NCI-H146 (cell line): ENCODE data around the gene DECR2.
"Not testable (repeated sequence)": the region's sequence is repeated elsewhere in the genome, so short reads cannot be mapped to it uniquely, and the experiment has no call there.

Source experiments
- DNase-seq: peaks from one replicate; lab custom pipeline; 2025; lab: John Stamatoyannopoulos, UW

The DECR2 gene

DNA sequence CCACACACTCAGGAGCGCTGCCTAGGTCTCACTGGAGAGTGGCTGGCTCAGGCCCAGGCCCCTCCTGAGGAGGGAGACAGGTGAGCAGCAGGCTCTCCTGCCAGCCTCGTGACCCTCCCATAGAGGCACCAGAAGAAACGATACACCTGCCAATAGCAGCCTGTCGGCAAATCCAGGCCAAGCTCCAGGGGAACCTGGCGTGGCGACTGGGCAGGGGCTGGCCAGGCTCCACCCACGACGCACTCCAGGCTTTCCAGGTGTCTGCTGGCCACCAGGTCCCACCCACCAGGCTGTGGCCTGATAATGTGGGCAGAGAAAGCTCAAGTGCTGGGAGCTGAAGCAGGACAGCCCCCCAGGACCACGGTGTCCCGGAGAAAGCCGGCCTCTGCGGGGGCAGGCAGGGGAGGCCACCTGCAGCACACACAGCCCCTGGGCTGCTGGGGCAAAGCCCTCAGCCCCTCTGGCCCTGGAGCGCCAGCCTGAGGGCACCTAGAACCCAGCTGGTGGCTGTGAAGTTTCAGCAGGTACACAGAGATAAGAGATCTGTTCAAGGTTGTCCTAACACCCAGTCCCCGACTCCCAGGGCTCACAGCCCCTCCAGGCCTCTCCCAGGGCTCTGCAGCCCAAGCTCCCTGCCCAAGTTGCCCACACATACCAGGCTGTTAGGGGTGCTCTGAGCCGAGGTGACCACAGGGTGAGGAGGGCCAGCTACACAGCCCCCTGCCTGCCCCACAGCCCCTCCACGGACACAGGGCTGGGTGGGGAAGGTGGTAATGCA, 22.3 kb upstream of the DECR2 start:
- DNase-seq = peak; percentile 95

GRCh38 chr16:379961-380761, 21.5 kb upstream of the DECR2 start:
- no peak for DNase-seq

DNA sequence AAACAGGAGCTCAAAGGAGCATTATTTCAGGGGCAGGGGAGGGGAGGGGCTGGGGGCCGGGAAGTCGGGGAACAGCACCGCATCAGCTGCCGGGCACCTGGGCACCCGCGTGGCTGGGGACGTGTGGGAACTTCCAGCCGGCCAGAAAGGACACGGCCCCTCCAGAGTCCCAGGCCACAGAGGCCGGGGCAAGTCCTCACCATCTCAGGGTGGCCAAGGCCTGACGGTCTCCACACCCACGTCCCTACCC, 21.0 kb upstream of the DECR2 start:
- DNase-seq = no peak

- DNase-seq = peak; percentile 67
Measured at GRCh38 chr16:381012-381788, 20.5 kb upstream of the DECR2 start.

DNA sequence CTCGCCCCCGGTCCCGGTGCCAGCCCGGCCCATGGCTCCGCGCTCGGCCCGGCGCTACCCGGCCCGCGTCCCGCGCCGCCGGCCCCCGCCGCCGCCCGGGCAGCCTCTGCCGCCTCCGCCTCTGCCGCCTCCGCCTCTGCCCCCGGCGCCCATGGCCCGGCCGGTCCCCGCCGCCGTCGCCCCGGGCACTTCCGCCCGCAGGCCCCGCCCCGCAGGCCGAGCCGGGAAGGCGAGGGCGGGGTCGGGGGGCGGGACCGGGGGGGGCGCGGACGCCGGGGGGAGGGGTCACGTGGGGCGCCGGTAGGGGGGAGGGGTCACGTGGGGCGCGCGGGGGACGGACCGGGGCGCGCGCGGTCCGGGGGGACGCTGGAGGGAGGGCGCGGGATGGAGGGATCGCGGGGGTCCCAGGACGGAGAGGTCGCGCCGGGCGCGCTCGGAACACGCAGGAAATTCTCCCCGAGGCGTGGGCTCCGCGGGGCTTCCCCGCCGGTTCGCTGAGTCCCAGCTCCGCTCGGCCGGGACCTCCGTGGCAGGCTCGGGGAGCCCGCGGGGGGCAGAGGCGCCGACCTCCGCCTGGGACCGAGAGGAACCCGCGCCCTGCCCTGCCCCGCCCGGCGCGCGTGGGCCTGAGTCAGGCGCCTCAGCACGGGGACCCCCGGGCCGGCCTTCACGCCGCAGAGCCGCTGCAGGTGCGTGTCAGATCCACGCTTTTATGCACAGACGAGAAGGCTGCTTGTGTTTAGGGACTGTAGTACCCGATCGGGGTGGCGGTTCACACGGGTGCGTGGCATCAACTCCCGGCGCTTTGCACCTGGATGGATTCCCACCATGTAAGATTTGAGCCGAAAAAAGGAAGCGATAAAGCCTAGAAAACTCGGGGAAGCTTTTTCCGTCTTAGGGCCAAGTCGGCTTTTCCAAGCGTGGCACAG, 19.6 kb upstream of the DECR2 start, which contains the start of gene PGAP6:
PGAP6 (minus strand) TSS at position 190 of the 929 bp plus-strand sequence; CDS start at position 33, 157 bp downstream.
- peak; percentile 74 for DNase-seq

- DNase-seq = peak; percentile 31
Measured at GRCh38 chr16:383326-384051, 18.2 kb upstream of the DECR2 start.

DNA sequence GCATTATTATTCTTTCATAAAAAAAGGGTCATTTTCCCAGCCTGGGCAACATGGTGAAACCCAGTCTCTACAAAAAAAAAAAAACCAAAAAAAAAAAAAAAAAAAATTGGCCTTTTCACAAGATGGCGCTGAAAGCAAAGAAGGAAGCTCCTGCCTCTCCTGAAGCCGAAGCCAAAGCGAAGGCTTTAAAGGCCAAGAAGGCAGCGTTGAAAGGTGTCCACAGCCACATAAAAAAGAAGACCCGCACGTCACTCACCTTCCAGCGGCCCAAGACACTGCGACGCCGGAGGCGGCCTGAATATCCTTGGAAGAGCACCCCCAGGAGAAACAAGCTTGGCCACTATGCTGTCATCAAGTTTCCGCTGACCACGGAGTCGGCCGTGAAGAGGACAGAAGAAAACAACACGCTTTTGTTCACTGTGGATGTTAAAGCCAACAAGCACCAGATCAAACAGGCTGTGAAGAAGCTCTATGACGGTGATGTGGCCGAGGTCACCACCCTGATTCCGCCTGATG, 15.0 kb upstream of the DECR2 start:
- peak; percentile 20 for DNase-seq

GRCh38 chr16:387761-388666, 13.7 kb upstream of the DECR2 start:
- not testable (repeated sequence) for DNase-seq

DNA sequence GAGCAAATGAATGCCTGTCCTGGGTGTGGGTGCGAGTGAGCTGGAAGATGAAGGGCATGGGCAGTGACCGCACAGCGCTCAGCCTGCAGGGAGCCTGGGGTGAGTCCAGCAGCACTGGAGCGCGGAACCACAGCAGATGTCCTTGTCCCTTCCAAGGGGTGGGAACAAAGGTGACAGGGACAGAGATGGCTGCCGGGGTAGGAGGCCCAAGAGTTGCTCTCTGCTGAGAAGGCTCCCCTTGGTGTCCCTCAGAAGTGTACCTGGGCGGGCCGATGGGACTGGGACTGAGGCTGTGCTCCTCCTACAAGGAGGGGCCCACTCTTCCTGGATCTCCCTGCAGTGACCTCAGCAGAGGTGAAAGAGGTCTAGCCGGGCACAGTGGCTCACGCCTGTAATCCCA, 12.3 kb upstream of the DECR2 start:
- DNase-seq = no peak

DNA sequence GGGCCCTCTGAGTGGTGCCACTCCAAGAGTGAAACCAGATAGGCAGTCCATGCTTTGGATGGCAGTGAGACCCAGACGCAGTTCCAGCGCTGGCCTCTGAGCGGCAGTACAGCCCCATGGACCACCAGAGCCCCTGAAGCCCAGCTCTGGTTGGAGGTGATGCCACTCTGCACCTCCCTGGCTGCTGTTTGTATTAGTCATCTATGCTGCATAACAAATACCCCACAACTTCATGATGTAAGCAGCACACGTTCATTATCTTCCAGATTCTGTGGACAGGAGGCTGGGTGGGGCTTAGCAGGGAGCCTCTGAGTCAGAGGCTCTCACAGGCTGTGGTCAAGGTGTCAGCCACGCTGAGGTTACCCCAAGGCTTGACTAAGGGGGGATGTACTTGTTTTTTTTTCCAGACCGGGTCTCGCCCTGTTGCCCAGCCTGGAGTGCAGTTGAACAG, 9.8 kb upstream of the DECR2 start:
- peak; percentile 53 for DNase-seq

DNA sequence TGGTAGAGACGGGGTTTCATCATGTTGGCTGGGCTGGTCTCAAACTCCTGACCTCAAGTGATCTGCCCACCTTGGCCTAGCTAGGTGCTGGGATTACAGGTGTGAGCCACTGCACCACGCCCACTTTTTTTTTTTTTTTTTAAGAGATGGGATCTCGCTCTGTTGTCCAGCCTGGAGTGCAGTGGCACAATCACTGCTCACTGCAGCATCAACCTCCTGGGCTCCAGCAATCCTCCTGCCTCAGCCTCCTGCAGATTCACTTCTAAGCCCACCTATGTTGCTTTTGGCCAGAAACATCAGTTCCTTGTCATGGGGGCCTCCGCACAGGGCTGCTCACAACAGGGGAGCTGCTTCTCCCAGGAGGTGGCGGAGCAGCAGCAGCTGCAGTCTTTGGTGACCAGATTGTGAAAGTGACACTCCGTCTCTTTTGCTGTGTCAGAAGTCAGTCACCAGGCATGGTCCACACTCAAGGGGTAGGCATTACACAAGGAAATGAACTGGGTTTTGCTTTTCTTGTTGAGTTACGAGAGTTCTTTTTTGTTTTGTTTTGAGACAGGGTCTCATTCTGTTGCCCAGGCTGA, 9.1 kb upstream of the DECR2 start:
- DNase-seq = peak; percentile 16

DNA sequence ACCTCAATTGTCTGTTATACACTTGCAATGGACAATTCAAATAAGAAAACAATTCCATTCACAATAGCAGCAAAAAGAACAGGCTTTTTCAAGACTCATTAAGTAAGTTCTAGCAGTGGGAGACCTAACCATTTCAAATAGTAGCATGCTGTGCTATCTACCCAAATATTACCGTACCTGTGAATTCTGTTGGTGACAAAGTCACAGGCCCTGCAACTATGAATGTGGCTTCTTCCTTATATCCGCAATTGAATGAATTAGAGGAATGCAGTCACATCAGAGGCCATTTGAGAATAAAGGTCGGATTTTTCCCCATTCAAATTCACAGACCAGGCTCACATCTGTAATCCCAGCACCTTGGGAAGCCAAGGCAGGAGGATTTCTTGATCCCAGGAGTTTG, 5.5 kb upstream of the DECR2 start:
- peak; percentile 68 for DNase-seq

DNA sequence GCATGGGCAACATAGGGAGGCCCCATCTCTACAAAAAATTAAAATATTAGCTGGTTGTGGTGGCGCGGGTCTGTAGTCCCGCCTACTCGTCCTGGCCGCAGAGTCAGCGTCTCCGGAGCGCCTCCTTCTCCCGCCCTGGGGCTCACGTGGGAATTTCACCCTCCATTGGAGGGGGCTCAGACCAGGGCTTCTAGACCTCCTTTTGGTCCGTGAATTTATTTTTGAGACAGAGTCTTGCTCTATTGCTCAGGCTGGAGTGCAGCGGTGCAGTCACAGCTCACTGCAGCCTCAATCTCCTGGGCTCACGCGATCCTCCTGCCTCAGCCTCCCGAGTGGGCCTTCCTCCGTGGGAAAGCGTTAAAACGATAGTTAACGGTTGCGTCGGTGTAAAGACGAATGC, 5.1 kb upstream of the DECR2 start:
- DNase-seq = peak; percentile 50

DNA sequence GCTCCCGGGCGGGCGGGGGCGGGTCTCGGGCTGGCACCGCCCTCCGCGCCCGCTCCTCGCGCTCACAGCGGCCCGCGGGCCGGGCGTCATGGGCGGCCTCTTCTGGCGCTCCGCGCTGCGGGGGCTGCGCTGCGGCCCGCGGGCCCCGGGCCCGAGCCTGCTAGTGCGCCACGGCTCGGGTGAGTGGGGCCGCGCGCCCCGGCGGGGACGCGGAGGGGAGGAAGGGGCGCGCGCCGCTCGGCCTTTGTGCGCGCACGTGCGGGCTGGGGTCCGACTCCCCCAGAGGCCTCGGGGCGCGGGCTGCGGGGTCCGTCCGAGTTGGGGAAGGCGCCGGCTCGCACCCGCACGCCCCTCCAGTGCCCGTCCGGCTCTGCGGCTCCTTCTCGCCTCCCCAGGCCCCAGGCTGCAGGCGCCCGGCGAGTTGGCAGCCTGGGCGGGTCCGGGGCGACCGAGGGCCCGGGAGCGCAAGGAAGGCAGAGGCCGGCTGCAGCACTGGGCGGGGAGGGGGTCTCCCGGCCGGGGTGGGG, 4.5 kb upstream of the DECR2 start, which contains the start of gene NME4:
NME4 (plus strand) TSS at position 65 of the 527 bp plus-strand sequence; CDS start at position 89, 24 bp downstream.
- DNase-seq = peak; percentile 62

DNA sequence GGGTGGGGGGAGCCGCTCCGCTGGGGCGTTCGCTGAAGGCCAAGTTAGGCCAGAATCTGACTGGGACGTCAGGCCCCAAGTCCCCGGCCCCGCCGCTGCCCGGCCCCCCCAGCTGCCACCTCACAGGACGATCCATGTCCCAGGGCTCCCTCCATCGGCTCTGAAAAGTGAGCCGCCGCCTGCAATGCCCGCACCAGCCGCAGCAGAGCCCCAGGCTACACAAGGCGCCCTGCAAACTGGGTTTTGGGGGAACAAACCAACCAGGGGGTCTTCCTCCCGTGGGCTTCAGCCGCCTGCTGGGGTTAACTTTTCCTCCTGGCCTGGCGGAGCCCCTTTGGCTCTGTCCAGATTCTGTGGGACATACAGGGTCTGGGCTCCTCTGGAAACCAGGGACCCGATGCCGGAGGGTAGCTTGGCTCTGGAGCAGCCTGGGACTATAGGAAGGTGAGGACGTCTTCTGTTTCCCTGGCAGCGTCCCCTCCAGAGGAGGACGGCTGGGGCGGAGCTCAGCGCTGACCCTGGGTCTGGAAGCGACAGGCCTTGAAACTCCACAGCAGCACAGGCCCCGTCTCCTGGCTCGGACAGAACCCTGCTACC, 3.9 kb upstream of the DECR2 start:
- DNase-seq = no peak

GRCh38 chr16:398561-399339, 2.9 kb upstream of the DECR2 start:
- DNase-seq = no peak

DNA sequence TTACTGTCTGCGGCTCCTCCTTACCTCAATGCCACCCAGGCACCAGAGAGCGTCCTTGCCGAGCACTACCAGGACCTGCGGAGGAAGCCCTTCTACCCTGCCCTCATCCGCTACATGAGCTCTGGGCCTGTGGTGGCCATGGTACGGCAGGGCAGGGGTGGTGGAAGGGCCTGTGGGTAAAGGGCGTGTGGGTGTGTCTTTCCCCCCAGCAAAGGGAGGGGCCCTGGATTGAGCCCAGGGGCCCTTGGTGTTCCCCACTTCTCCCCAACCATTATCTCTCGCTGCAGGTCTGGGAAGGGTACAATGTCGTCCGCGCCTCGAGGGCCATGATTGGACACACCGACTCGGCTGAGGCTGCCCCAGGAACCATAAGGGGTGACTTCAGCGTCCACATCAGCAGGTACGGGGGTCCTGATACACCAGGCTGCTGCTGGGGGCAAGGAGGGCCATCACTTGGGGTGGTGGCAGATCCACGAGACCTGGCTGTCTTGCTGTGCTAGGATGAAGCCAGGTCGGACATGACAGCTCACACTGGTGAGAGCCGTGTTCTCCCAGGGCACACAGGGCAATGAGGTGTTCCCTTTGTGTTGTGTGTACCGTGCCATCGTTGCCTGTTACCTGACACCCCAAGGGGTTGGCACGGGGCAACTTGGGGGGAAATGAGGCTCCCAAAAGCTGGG, 2.2 kb upstream of the DECR2 start:
- no peak for DNase-seq
